Activated effector memory CD4-positive, alpha-beta T cell treated with Interleukin-2 at 50 U/mL for 16 hours (primary cell): Measurements from ENCODE around the gene SARNP.
"Not testable (repeated sequence)": the region's sequence is repeated elsewhere in the genome, so short reads cannot be mapped to it uniquely, and the experiment has no call there.

Source experiments
- DNase-seq: peaks from one replicate; pipeline ENCODE4 v3.0.0-alpha.2; 2020

SARNP gene

GRCh38 chr12:55817345-55818139 lies at the start of gene SARNP, which contains the start of gene ORMDL2:
Gene SARNP, minus strand, starts transcription at chr12:55817724. Its CDS starts 23 bp downstream, at chr12:55817701.
Gene ORMDL2, plus strand, starts transcription at chr12:55818041. Its CDS starts 959 bp downstream, at chr12:55819000.
- DNase-seq: peak; percentile 94

DNA sequence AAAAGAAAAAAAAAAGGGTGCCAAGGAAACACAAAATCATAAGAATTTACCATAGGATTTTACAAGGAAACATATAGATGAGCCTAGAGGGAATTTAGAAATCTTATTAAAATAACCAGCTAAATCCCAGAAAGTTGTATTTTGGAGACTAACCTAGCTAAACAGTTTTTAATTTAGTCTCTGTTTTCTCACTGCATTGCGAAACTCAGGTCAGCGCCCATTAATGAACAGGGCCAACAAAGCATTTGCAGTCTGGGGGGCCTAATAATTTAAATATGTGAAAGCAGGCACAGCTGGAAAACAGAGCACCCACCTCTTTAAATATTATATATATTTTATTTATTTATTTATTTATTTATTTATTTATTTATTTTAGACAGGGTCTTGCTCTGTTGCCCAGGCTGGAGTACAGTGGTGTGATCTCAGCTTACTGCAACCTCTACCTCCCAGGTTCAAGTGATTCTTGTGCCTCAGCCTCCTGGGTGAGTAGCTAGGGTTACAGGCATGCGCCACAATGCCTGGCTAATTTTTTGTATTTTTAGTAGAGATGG lies 49.0 kb upstream of the SARNP start:
- DNase-seq: not testable (repeated sequence)

DNA sequence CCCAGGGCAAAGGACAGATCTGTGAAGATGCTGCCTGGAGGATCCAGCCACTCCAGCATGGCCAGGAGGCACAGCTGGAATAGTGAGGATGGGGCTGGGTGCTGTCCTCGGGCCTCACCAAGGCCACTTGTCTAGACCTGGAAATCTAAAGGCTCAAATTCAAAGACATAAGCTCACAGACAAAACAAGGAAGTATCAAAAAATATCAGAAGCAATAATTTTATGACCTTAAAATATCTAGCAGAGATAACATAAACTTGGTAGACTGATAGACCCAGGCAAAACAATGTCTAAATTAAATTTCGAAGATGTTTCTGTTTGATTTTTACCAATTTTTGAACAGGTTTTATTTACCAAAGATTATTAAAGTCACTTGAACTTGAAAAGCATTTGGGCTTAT lies 47.8 kb upstream of the SARNP start:
- DNase-seq: no peak

GRCh38 chr12:55862931-55863330 lies 45.4 kb upstream of the SARNP start:
- DNase-seq: not testable (repeated sequence)

DNA sequence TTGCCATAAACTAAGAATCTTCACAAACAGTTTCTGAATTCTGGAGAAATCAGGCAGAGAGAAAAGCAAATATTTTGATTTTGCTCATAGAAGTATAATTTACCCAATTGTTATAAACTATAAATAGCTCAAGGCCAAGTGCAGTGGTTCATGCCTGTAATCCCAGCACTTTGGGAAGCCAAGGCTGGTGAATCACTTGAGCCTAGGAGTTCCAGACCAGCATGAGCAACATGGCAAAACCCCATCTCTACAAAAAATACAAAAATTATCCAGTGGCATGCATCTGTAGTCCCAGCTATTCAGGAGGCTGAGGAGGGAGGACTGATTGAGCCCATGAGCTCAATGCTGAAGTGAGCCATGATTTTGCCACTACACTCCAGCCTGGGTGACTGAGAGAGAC lies 44.8 kb upstream of the SARNP start:
- no peak for DNase-seq

GRCh38 chr12:55861871-55862270 lies 44.3 kb upstream of the SARNP start:
- DNase-seq: no peak

- DNase-seq: no peak
Measured at GRCh38 chr12:55861396-55861795, 43.9 kb upstream of the SARNP start.

DNA sequence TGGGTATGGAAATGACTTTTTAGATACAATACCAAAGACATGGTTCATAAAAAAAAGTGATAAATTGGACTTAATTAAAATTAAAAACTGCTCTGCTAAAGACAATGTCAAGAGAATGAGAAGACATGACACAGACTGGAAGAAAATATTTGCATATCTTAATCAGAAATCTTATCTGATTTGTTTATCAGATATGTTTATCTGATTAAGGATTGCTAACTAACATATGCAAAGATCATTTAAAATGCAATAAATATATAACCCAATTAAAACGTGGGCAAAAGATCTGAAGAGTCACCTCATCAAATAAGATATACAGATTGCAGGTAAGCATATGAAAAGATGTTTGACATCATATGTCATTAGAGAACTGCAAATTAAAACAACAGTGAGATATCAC lies 35.2 kb upstream of the SARNP start:
- no peak for DNase-seq

DNA sequence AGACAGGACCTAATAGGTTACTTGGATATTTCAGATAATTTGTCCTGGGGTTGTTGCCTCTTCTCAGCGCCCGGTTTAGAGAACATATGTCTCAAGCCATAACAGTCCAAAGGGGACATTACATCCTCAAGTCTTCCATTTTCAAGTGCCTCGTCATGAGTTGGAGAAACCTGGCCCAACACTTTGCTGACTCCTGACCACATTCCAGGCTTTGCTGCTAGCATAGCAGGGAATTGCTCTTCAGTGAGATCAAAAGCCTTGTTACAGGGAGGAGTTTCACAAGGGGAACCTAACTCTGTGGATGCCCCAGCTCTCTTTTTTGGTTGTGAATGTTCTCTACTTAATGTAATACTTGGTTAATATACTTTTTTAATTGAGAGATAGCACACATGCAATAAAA lies 33.4 kb upstream of the SARNP start:
- no peak for DNase-seq

GRCh38 chr12:55850401-55850800 lies 32.9 kb upstream of the SARNP start:
- DNase-seq: no peak

DNA sequence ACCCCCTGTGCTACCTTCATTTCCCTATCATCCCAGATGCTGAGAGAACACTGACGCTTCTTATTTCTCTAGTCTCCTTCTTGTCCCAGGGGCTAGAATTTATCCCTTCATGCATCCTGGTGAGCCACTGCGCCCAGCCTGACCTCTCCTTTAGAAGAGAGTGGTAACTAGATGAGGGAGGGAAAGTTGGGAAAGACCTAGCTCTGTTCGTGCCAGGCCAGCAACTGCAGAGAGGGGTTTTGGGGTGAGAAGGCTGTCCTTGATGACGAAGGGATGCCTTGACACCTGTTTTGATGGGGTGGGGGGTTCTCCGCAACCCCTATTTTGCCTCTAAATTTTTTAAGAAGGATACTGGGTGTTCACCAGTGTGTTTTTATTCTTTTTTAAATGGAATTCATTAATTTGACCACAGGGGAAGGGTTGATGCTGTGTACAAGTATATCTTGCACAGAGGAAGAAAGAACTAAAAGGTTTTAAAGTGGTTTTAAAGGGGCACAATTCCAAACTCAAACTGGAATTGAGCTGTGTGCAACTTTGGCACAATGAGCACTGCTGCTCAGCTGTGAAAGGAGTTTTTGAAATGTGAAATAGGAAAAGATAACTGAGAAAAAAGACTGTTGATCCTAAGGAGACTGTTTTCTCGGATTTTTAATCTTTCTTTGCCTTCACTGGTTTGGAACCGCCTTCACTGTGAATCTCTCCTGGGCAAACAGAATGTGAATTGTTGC lies 32.3 kb upstream of the SARNP start:
- DNase-seq: no peak

GRCh38 chr12:55847603-55848291 lies 30.2 kb upstream of the SARNP start:
- no peak for DNase-seq

DNA sequence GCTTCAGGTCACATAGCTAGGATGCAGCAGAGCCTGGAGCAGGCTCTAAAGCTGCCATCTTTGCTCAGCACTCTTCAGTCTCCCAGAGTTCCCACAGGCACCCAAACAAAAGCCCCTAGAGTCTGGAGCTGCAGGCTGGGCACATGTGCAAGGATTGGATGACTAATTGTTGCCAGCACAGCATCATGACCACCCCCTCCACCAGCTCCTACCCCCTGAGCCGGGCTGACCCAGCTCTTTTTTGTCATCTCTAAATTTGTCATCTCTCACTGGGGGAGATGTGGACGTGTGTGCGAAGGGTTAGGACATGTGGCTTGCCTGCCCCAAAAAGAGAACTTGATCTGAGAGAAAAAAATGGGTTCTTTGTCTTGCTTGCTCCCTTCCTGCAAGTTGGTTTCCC lies 29.5 kb upstream of the SARNP start:
- no peak for DNase-seq

GRCh38 chr12:55845785-55846496 lies 28.4 kb upstream of the SARNP start:
- no peak for DNase-seq

GRCh38 chr12:55845361-55845760 lies 27.8 kb upstream of the SARNP start:
- no peak for DNase-seq

DNA sequence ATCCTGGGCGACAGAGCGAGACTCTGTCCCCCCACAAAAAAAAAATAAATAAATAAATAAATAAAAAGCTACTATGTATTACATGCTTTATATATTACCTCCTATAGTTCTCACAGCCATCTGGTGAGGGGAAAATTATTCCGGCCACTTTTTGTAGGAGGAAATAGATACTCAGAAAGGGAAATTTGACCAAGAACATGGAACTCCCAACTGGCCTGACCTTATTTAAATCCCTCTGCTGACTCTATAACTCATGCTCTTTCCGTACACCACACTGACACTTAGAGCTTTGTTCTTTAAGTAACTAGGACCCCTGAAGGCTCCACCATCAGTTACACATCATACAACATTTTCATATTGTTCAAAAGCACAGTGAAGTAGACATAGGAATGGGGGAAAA lies 27.4 kb upstream of the SARNP start:
- no peak for DNase-seq

- DNase-seq: no peak
Measured at GRCh38 chr12:55843431-55843830, 25.9 kb upstream of the SARNP start.

DNA sequence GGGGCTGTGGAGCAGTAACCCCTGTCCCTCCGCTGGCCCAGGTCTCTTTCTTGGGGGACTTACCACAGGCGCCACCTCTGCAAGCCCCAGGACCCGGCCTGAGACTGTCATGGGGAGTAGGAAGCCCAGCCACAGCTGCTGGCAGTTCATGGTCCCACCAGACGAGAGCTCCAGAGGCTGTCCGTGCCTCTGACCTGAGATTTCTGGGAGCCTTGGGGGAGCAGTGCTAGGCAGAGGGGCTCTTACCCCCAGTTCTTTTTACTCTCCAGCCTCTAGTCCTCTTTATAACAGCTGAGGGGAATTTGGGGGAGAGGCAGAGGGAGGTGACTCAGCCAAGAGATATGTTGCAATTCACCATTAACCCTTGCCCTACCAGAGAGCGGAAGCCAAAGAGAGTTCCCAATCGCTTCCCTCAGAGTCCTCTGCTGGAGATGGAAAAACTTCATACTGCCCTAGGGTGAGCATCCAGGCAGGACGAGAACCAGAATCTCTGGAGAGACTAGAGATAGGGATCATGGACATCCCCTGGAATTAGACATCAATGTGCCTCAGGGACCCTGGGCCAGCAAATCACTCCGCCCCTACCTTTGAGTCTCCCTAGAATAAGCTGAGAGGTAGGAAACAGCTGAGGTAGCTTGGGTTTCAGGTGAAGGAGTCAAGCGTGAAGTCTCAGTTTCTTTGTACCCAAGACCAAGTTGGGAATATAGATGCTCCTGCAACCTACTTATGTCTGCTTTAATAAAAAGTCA lies 25.3 kb upstream of the SARNP start, which contains the start of gene MMP19:
Gene MMP19, minus strand, starts transcription at position 256 of the 749 bp plus-strand sequence. Its CDS starts 106 bp downstream, at position 150.
- no peak for DNase-seq

GRCh38 chr12:55840581-55841351 lies 23.2 kb upstream of the SARNP start:
- DNase-seq: no peak

- DNase-seq: no peak
Measured at GRCh38 chr12:55839345-55840140, 22.0 kb upstream of the SARNP start.
